ENCODE measurements around the gene GALNTL6. TPM values are rescaled to one million over a fixed set of nuclear protein-coding genes. Genes with fewer than 3 reads are reported as not detected.

GALNTL6 gene
- total RNA-seq, 1 donor from 2014 or later: not detected

GRCh38 chr4:171983935-171984805, 171.0 kb downstream of the GALNTL6 start:
- Histone ChIP-seq H3K27me3 (ENCODE audit: low read depth) (no peaks in the 10 kb centered on the region), H3K27ac (replicated peaks) (no peak overlapping the region), H3K9me3 (replicated peaks) (no peaks in the 10 kb centered on the region), H3K36me3 (no peaks in the 10 kb centered on the region), H3K4me3 (no peak overlapping the region), H3K4me1 (no peaks in the 10 kb centered on the region)
- no peak for TF ChIP-seq CTCF (IDR thresholded peaks at IDR 0.05; ENCODE audit: borderline replicate concordance)
- intact Hi-C loops (cut with micrococcal nuclease): no loop called here
- DNase-seq: no peak

GRCh38 chr4:171985129-171985528, 171.9 kb downstream of the GALNTL6 start:
- no peak for TF ChIP-seq CTCF (IDR thresholded peaks at IDR 0.05; ENCODE audit: borderline replicate concordance)
- intact Hi-C loops (cut with micrococcal nuclease): no loop called here

GRCh38 chr4:171993247-171993646, 180.0 kb downstream of the GALNTL6 start:
- no peak for TF ChIP-seq CTCF (IDR thresholded peaks at IDR 0.05; ENCODE audit: borderline replicate concordance)
- no peaks in the 10 kb centered on the region for H3K4me1 ChIP-seq
- no peaks in the 10 kb centered on the region for H3K36me3 ChIP-seq
- H3K9me3 ChIP-seq (replicated peaks): peaks cover 13% of the 10 kb centered on the region
- no peak overlapping the region for H3K4me3 ChIP-seq
- no peak for DNase-seq
- H3K27me3 ChIP-seq (ENCODE audit: low read depth): no peaks in the 10 kb centered on the region
- intact Hi-C loops (cut with micrococcal nuclease): no loop called here
- no peak overlapping the region for H3K27ac ChIP-seq (replicated peaks)

More at GRCh38 chr4:171985129-171985528, 171.9 kb downstream of the GALNTL6 start:
- no peak for DNase-seq
- Histone ChIP-seq H3K36me3 (no peaks in the 10 kb centered on the region), H3K9me3 (replicated peaks) (peaks cover under 1% of the 10 kb centered on the region), H3K4me1 (no peaks in the 10 kb centered on the region), H3K27me3 (ENCODE audit: low read depth) (no peaks in the 10 kb centered on the region), H3K27ac (replicated peaks) (no peak overlapping the region), H3K4me3 (no peak overlapping the region)

GRCh38 chr4:172007889-172008288, 194.7 kb downstream of the GALNTL6 start:
- Histone ChIP-seq H3K4me1 (no peaks in the 10 kb centered on the region), H3K9me3 (replicated peaks) (peaks cover 1% of the 10 kb centered on the region), H3K36me3 (no peaks in the 10 kb centered on the region), H3K4me3 (no peak overlapping the region), H3K27me3 (ENCODE audit: low read depth) (no peaks in the 10 kb centered on the region), H3K27ac (replicated peaks) (no peak overlapping the region)
- no peak for DNase-seq
- intact Hi-C loops (cut with micrococcal nuclease): no loop called here
- no peak for TF ChIP-seq CTCF (IDR thresholded peaks at IDR 0.05; ENCODE audit: borderline replicate concordance)

- Histone ChIP-seq H3K4me1 (no peaks in the 10 kb centered on the region), H3K36me3 (no peaks in the 10 kb centered on the region), H3K4me3 (no peak overlapping the region), H3K27me3 (ENCODE audit: low read depth) (no peaks in the 10 kb centered on the region), H3K9me3 (replicated peaks) (peaks cover 6% of the 10 kb centered on the region), H3K27ac (replicated peaks) (no peak overlapping the region)
- TF ChIP-seq CTCF (IDR thresholded peaks at IDR 0.05; ENCODE audit: borderline replicate concordance): no peak
- intact Hi-C loops (cut with micrococcal nuclease): no loop called here
- no peak for DNase-seq
Observed at GRCh38 chr4:172009446-172010230, 196.4 kb downstream of the GALNTL6 start.

Measured in left ventricle myocardium inferior (tissue), 1 donor.